NT2/D1 (cell line): ENCODE data around the gene TLR5.

Experiments used
- DNase-seq: peaks from one replicate; pipeline ENCODE4 v3.0.0-alpha.2; 2011; ENCODE audit warnings: low read depth, low spot score
- H3K27me3 ChIP-seq: 2 replicates; pipeline ENCODE4 v1.6.0; 2011; ENCODE audit warnings: mild to moderate bottlenecking; ENCODE audit not compliant: insufficient read length, insufficient read depth
- H3K36me3 ChIP-seq: 2 replicates; pipeline ENCODE4 v1.6.1; 2011; ENCODE audit warnings: mild to moderate bottlenecking, low read length, mixed read lengths; ENCODE audit not compliant: insufficient read depth, insufficient read length
- H3K4me1 ChIP-seq: 2 replicates; pipeline ENCODE4 v1.5.1; 2011; ENCODE audit not compliant: insufficient read depth, insufficient read length
- H3K4me3 ChIP-seq: 2 replicates; pipeline ENCODE4 v1.5.1; 2011; ENCODE audit warnings: low read depth; ENCODE audit not compliant: insufficient read length
- H3K9ac ChIP-seq: 2 replicates; pipeline ENCODE4 v1.6.0; 2011; ENCODE audit warnings: low read depth; ENCODE audit not compliant: insufficient read length
- H3K9me3 ChIP-seq: 2 replicates; pipeline ENCODE4 v1.5.1; 2011; ENCODE audit warnings: mild to moderate bottlenecking, low read length; ENCODE audit not compliant: insufficient read depth
- SUZ12 ChIP-seq: IDR thresholded peaks from 2 replicates; pipeline ENCODE4 v1.6.1; 2011; ENCODE audit not compliant: insufficient read length, insufficient read depth; ENCODE audit errors: extremely low read depth
- YY1 ChIP-seq: IDR thresholded peaks from 2 replicates; pipeline ENCODE4 v1.6.1; 2011; ENCODE audit not compliant: insufficient read length, insufficient read depth
- ZNF274 ChIP-seq: IDR thresholded peaks from 2 replicates; pipeline ENCODE4 v1.6.1; 2011; ENCODE audit warnings: mild to moderate bottlenecking, low read depth, low read length

The TLR5 gene

GRCh38 chr1:223068900-223069665 lies 74.0 kb downstream of the TLR5 start:
- TF ChIP-seq SUZ12 (no peak), YY1 (no peak), ZNF274 (no peak)
- no peak for DNase-seq
- Histone ChIP-seq H3K36me3 (no peaks in the 10 kb centered on the region), H3K4me3 (no peak overlapping the region), H3K9ac (no peak overlapping the region), H3K9me3 (no peaks in the 10 kb centered on the region; the same call in 1 of the 2 replicates), H3K27me3 (no peaks in the 10 kb centered on the region), H3K4me1 (no peaks in the 10 kb centered on the region)

GRCh38 chr1:223067914-223068313 lies 75.1 kb downstream of the TLR5 start:
- Histone ChIP-seq H3K9ac (no peak overlapping the region), H3K9me3 (no peaks in the 10 kb centered on the region; the same call in 1 of the 2 replicates), H3K4me3 (no peak overlapping the region), H3K36me3 (no peaks in the 10 kb centered on the region), H3K27me3 (no peaks in the 10 kb centered on the region), H3K4me1 (no peaks in the 10 kb centered on the region)
- no peak for DNase-seq
- TF ChIP-seq YY1 (no peak), ZNF274 (no peak), SUZ12 (no peak)

- Histone ChIP-seq H3K27me3 (no peaks in the 10 kb centered on the region), H3K4me1 (no peaks in the 10 kb centered on the region), H3K4me3 (no peak overlapping the region), H3K9ac (no peak overlapping the region), H3K9me3 (no peaks in the 10 kb centered on the region), H3K36me3 (no peaks in the 10 kb centered on the region)
- no peak for DNase-seq
- TF ChIP-seq YY1 (no peak), SUZ12 (no peak), ZNF274 (no peak)
These were observed 76.6 kb downstream of the TLR5 start for GRCh38 chr1:223066415-223066814.

DNA sequence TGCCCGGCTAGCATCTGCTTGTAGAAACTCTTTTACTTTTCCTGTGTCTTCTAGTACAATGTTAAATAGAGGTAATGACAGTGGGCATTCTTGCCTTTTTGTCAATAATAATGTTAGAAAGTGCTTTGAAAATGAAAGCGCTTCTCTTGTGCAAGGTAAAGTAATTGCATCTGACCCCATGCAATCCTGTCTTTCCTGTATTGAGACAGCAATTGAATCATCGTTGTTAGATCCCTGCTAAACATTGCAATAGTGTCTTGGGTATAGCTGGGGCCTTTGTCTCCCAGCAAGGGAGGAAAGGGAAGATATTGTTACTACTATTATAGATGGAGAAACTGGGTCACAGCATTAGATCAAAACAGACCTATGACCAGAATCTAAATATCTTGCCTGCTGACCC lies 80.9 kb downstream of the TLR5 start:
- H3K36me3 ChIP-seq, result peaks cover 3% of the 10 kb centered on the region
- H3K4me3 ChIP-seq, result no peak overlapping the region
- TF ChIP-seq ZNF274 (no peak), YY1 (no peak)
- H3K9me3 ChIP-seq, result no peaks in the 10 kb centered on the region
- H3K4me1 ChIP-seq, result no peaks in the 10 kb centered on the region
- DNase-seq, result no peak
- H3K27me3 ChIP-seq, result no peaks in the 10 kb centered on the region
- H3K9ac ChIP-seq, result no peak overlapping the region

DNA sequence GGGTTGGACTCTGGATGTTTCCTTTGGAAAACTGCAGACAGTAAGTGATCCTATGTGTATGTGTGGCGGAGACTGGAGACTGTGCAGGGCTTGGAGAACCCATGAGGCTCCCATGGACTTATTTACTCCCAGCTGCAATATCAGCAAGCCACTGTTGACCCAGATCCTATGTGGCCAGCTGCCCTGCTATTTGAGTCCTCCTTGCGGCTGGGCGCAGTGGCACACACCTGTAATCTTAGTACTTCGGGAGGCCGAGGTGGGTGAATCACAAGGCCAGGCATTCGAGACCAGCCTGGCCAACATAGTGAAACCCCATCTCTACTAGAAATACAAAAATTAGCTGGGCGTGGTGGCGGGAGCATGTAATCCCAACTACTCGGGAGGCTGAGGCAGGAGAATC lies 83.5 kb downstream of the TLR5 start:
- no peaks in the 10 kb centered on the region for H3K27me3 ChIP-seq
- TF ChIP-seq SUZ12 (no peak), YY1 (no peak), ZNF274 (no peak)
- DNase-seq, result no peak
- H3K4me1 ChIP-seq, result no peaks in the 10 kb centered on the region
- H3K9ac ChIP-seq, result no peak overlapping the region
- no peaks in the 10 kb centered on the region for H3K9me3 ChIP-seq
- H3K4me3 ChIP-seq, result no peak overlapping the region
- H3K36me3 ChIP-seq, result peaks cover 7% of the 10 kb centered on the region
